ENCODE measurements around the gene GPR161. TPM values are rescaled to one million over a fixed set of nuclear protein-coding genes. Genes with fewer than 3 reads are reported as not detected.

GPR161 gene
- total RNA-seq, 1 experiment from 2014 or later = 2.4 TPM

DNA sequence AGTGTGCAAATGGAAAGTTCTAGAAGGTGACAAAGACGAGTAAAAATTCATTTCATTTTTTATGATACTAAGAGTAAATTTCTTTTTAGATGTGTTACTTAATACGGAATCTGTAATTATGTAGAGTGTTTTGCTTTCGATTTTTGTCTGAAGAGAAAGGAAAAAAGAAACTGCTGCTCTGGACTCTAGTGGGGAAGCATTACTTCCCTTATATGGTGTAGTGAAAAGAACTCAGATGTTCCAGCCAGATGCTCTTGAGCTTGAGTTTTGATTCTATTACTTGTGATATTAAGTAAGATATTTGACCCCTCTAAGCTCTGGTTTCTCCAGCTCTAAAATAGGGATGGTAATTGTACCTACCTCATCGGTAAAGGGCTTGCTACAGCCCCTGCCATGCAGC is 12.2 kb upstream of the GPR161 start:
- ChIA-PET CTCF (no interaction called here), POLR2A (no interaction called here)
- H3K27ac ChIP-seq (ENCODE audit: low read length) = no peak overlapping the region
- TF ChIP-seq TCF7L2 (IDR thresholded peaks at IDR 0.05; ENCODE audit: low read depth, low read length) = no peak
- intact Hi-C loops (cut with micrococcal nuclease; ENCODE audit: unreplicated experiment) = no loop called here
- no peaks in the 10 kb centered on the region for H3K4me1 ChIP-seq (ENCODE audit: control insufficient read depth, insufficient read depth, low read length)
- in situ Hi-C loops (cut with HindIII; ENCODE audit: low pct_unique_long_range_greater_than_20kb, low sequenced_read_pairs) = no loop called here
- BruUV-seq (replicated peaks) = no TSS peak
- DNase-seq (ENCODE audit: low read depth, low spot score) = no peak
- no peaks in the 10 kb centered on the region for H3K9me3 ChIP-seq (ENCODE audit: control insufficient read depth, insufficient read depth, low read depth, low read length)
- no peak overlapping the region for H3K4me3 ChIP-seq (ENCODE audit: low read depth in 2 of 2, low read length in 2 of 2)
- ATAC-seq = no peak
- H3K36me3 ChIP-seq (ENCODE audit: control insufficient read depth, insufficient read depth, low read length) = no peaks in the 10 kb centered on the region
- no peaks in the 10 kb centered on the region; the same call in 1 of the 2 replicates for H3K27me3 ChIP-seq (ENCODE audit: control insufficient read depth, insufficient read depth, low read length)

GRCh38 chr1:168146626-168147025 is 9.9 kb upstream of the GPR161 start:
- no TSS peak for BruUV-seq (replicated peaks)
- ATAC-seq (no peak), DNase-seq (ENCODE audit: low read depth, low spot score) (no peak)
- no peaks in the 10 kb centered on the region for H3K36me3 ChIP-seq (ENCODE audit: control insufficient read depth, insufficient read depth, low read length)
- no peak overlapping the region for H3K27ac ChIP-seq (ENCODE audit: low read length)
- H3K9me3 ChIP-seq (ENCODE audit: control insufficient read depth, insufficient read depth, low read depth, low read length) = no peaks in the 10 kb centered on the region
- ChIA-PET POLR2A (no interaction called here), CTCF (no interaction called here)
- no peaks in the 10 kb centered on the region; the same call in 1 of the 2 replicates for H3K27me3 ChIP-seq (ENCODE audit: control insufficient read depth, insufficient read depth, low read length)
- intact Hi-C loops (cut with micrococcal nuclease; ENCODE audit: unreplicated experiment) = no loop called here
- no peak overlapping the region for H3K4me3 ChIP-seq (ENCODE audit: low read depth in 2 of 2, low read length in 2 of 2)
- no peak for TF ChIP-seq REST (IDR thresholded peaks at IDR 0.05; ENCODE audit: insufficient read depth in 1 of 2, low read depth in 2 of 2, low read length in 1 of 2)
- no peak for TF ChIP-seq SIN3A (IDR thresholded peaks at IDR 0.05; ENCODE audit: borderline replicate concordance, insufficient read depth, low read depth, low read length)
- TF ChIP-seq CTCF (IDR thresholded peaks at IDR 0.05) = no peak
- TF ChIP-seq TCF7L2 (IDR thresholded peaks at IDR 0.05; ENCODE audit: low read depth, low read length) = no peak
- TF ChIP-seq POLR2AphosphoS5 (IDR thresholded peaks at IDR 0.05; ENCODE audit: low read depth, low read length) = no peak
- in situ Hi-C loops (cut with HindIII; ENCODE audit: low pct_unique_long_range_greater_than_20kb, low sequenced_read_pairs) = no loop called here
- H3K4me1 ChIP-seq (ENCODE audit: control insufficient read depth, insufficient read depth, low read length) = no peaks in the 10 kb centered on the region

- no peak for ATAC-seq
- H3K4me1 ChIP-seq (ENCODE audit: control insufficient read depth, insufficient read depth, low read length) = no peaks in the 10 kb centered on the region
- CTCF ChIA-PET = no interaction called here
- in situ Hi-C loops (cut with HindIII; ENCODE audit: low pct_unique_long_range_greater_than_20kb, low sequenced_read_pairs) (no loop called here), intact Hi-C loops (cut with micrococcal nuclease; ENCODE audit: unreplicated experiment) (no loop called here)
- H3K27ac ChIP-seq (ENCODE audit: low read length) = no peak overlapping the region
- POLR2A ChIA-PET = no interaction called here
- no peaks in the 10 kb centered on the region for H3K36me3 ChIP-seq (ENCODE audit: control insufficient read depth, insufficient read depth, low read length)
- H3K27me3 ChIP-seq (ENCODE audit: control insufficient read depth, insufficient read depth, low read length) = no peaks in the 10 kb centered on the region; the same call in 1 of the 2 replicates
- H3K9me3 ChIP-seq (ENCODE audit: control insufficient read depth, insufficient read depth, low read depth, low read length) = no peaks in the 10 kb centered on the region
- no TSS peak for BruUV-seq (replicated peaks)
- no peak overlapping the region for H3K4me3 ChIP-seq (ENCODE audit: low read depth in 2 of 2, low read length in 2 of 2)
- DNase-seq (ENCODE audit: low read depth, low spot score) = no peak
- no peak for TF ChIP-seq POLR2AphosphoS5 (IDR thresholded peaks at IDR 0.05; ENCODE audit: low read depth, low read length)
Measured at GRCh38 chr1:168146160-168146539, 9.4 kb upstream of the GPR161 start.
